ENCODE results near the gene SLC35A5. TPM values are rescaled to one million over a fixed set of nuclear protein-coding genes. Genes with fewer than 3 reads are reported as not detected.
A peak's percentile ranks its signal among the peaks of the same experiment; 100 is the strongest.

Gene SLC35A5
- polyA plus RNA-seq, 1 experiment: 29.4 TPM

GRCh38 chr3:112623717-112624116, 61.9 kb downstream of the SLC35A5 start:
- ChIA-PET CTCF (interaction anchor here (0.6 kb wide), 1 partner anchor 355 kb away, joined by 3 read pairs; no protein-coding TSS in a partner anchor), POLR2A (no interaction called here)
- Histone ChIP-seq H3K27me3 (ENCODE audit: control insufficient read depth, insufficient read depth, low read length) (no peaks in the 10 kb centered on the region), H3K4me3 (ENCODE audit: low read depth, low read length) (no peak overlapping the region), H3K36me3 (ENCODE audit: control insufficient read depth, insufficient read depth, low read length) (peaks cover 16% of the 10 kb centered on the region)
- TF ChIP-seq CTCF (IDR thresholded peaks at IDR 0.05; ENCODE audit: insufficient read depth, low read depth, low read length): no peak
- DNase-seq (ENCODE audit: low read depth): no peak

GRCh38 chr3:112627419-112627818, 65.6 kb downstream of the SLC35A5 start:
- no peak for DNase-seq (ENCODE audit: low read depth)
- Histone ChIP-seq H3K36me3 (ENCODE audit: control insufficient read depth, insufficient read depth, low read length) (peaks cover 6% of the 10 kb centered on the region), H3K27me3 (ENCODE audit: control insufficient read depth, insufficient read depth, low read length) (no peaks in the 10 kb centered on the region), H3K4me3 (ENCODE audit: low read depth, low read length) (no peak overlapping the region)
- TF ChIP-seq CTCF (IDR thresholded peaks at IDR 0.05; ENCODE audit: insufficient read depth, low read depth, low read length): no peak
- CTCF ChIA-PET: no interaction called here
- POLR2A ChIA-PET: no interaction called here

- no peak for TF ChIP-seq CTCF (IDR thresholded peaks at IDR 0.05; ENCODE audit: insufficient read depth, low read depth, low read length)
- Histone ChIP-seq H3K27me3 (ENCODE audit: control insufficient read depth, insufficient read depth, low read length) (no peaks in the 10 kb centered on the region), H3K36me3 (ENCODE audit: control insufficient read depth, insufficient read depth, low read length) (peaks cover 8% of the 10 kb centered on the region), H3K4me3 (ENCODE audit: low read depth, low read length) (no peak overlapping the region)
- ChIA-PET POLR2A (no interaction called here), CTCF (interaction anchor here (0.6 kb wide), 1 partner anchor 12 kb away, joined by 3 read pairs; no protein-coding TSS in a partner anchor)
- DNase-seq (ENCODE audit: low read depth): no peak
Measured at GRCh38 chr3:112627919-112628466, 66.1 kb downstream of the SLC35A5 start.

- CTCF ChIA-PET: interaction anchor here (0.6 to 4.3 kb wide), 4 partner anchors 8 to 132 kb away, joined by 3 to 10 read pairs (median 4); no protein-coding TSS in a partner anchor
- no peak overlapping the region for H3K4me3 ChIP-seq (ENCODE audit: low read depth, low read length)
- POLR2A ChIA-PET: interaction anchor here (0.6 kb wide), 1 partner anchor 389 kb away, joined by 5 read pairs; no protein-coding TSS in a partner anchor
- peak; percentile 74 for DNase-seq (ENCODE audit: low read depth)
- peaks cover 8% of the 10 kb centered on the region for H3K36me3 ChIP-seq (ENCODE audit: control insufficient read depth, insufficient read depth, low read length)
- H3K27me3 ChIP-seq (ENCODE audit: control insufficient read depth, insufficient read depth, low read length): no peaks in the 10 kb centered on the region
- TF ChIP-seq CTCF (IDR thresholded peaks at IDR 0.05; ENCODE audit: insufficient read depth, low read depth, low read length): no peak
Measured at GRCh38 chr3:112629425-112629824, 67.6 kb downstream of the SLC35A5 start.

GRCh38 chr3:112631257-112631656, 69.4 kb downstream of the SLC35A5 start:
- ChIA-PET POLR2A (interaction anchor here (0.7 kb wide), 1 partner anchor 22 kb away, joined by 3 read pairs; no protein-coding TSS in a partner anchor), CTCF (interaction anchor here (0.8 to 4.3 kb wide), 2 partner anchors 9 to 79 kb away, joined by 4 to 10 read pairs; no protein-coding TSS in a partner anchor)
- no peak for TF ChIP-seq CTCF (IDR thresholded peaks at IDR 0.05; ENCODE audit: insufficient read depth, low read depth, low read length)
- no peak overlapping the region for H3K4me3 ChIP-seq (ENCODE audit: low read depth, low read length)
- H3K27me3 ChIP-seq (ENCODE audit: control insufficient read depth, insufficient read depth, low read length): no peaks in the 10 kb centered on the region
- peaks cover 6% of the 10 kb centered on the region for H3K36me3 ChIP-seq (ENCODE audit: control insufficient read depth, insufficient read depth, low read length)
- no peak for DNase-seq (ENCODE audit: low read depth)
